WTC11 (cell line): ENCODE results near the gene CFAP251. TPM values are rescaled to one million over a fixed set of nuclear protein-coding genes. Genes with fewer than 3 reads are reported as not detected.

ENCODE experiments used
- total RNA-seq: library from RNA; stranded (reverse); gene quantifications from 3 replicates; pipeline ENCODE4 v1.2.3, GENCODE V29; 2021

Gene CFAP251
- total RNA-seq, 1 experiment from 2014 or later, result 3.1 TPM

Other genes starting within 250 kb of the CFAP251 start
- 0.37 to 0.80 TPM (median 0.50 TPM) in 3 replicates for gene MORN3, start 248.9 kb upstream of the CFAP251 start, total RNA-seq
- gene TMEM120B, start 205.8 kb upstream of the CFAP251 start, total RNA-seq, result 30.7 to 36.9 TPM (median 33.6 TPM) in 3 replicates
- gene RHOF, start 124.9 kb upstream of the CFAP251 start, total RNA-seq, result 35.8 to 45.3 TPM (median 36.2 TPM) in 3 replicates
- gene SETD1B, start 114.6 kb upstream of the CFAP251 start, total RNA-seq, result 18.0 to 19.5 TPM (median 18.4 TPM) in 3 replicates
- gene HPD, start 59.7 kb upstream of the CFAP251 start, total RNA-seq, result 0.39 to 0.48 TPM (median 0.44 TPM) in 3 replicates
- gene PSMD9, start 29.8 kb upstream of the CFAP251 start, total RNA-seq, result 35.3 to 36.4 TPM (median 36.2 TPM) in 3 replicates
- 14.6 to 19.7 TPM (median 15.8 TPM) in 3 replicates for gene BCL7A, start 103.3 kb downstream of the CFAP251 start, total RNA-seq
- gene MLXIP, start 160.2 kb downstream of the CFAP251 start, total RNA-seq, result 40.5 to 49.4 TPM (median 44.4 TPM) in 3 replicates